Peyer's patch (tissue), 4 donors: ENCODE results near the gene FLT1.

Experiments
- POLR2A ChIP-seq, 2 donors: fragments of 450-650 bp; IDR thresholded peaks; one replicate each; pipeline ENCODE4 v1.5.1; 2017; ENCODE audit warnings: antibody characterized with exemption in 2 of 2, mild to moderate bottlenecking in 2 of 2, moderate library complexity in 2 of 2
- TF ChIP-seq, protein P1 (sequence below), 6 experiments: fragments of 450-650 bp in 4 of 6; fragments of 200-600 bp in 2 of 6; sonication (generic) in 1 of 6; IDR thresholded peaks; one replicate each; pipeline ENCODE4 v1.5.1; 2017 to 2019; ENCODE audit warnings: antibody characterized with exemption in 6 of 6, mild to moderate bottlenecking in 3 of 6, moderate library complexity in 1 of 6

DNA sequence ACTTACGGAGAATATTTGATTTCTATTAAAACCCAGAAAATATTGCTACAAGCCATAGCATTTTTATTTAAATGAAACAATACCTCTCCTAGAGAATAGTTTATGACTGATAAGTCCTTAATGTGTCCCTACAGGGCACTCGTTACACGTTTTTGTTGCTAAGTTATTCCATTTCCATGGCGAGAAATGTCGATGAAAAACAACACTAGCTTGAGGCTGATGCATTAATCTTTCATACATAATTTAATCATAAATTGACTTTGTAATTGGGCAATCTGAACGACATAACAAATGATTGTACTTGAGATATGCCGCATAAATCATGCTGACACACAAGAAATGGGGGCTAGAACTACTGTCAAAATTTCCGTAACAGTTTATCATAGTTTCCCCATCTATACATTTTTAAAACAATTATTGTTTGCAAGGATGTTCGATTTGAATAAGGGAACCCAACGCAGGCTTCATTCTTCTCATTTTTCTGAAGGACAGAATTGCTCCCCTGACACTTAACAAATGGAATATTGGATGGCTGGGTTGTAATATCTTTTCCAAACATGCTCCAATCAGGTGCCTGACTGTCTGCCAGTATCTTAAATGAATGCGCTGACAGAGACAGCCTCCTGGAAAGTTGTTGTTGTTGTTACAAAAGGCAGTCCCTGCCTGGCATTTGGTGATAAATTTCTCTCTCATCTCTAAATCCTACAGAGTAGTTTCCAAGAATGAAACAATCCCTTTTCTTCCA is 61.9 kb downstream of the FLT1 start:
- TF ChIP-seq, protein P1, sequence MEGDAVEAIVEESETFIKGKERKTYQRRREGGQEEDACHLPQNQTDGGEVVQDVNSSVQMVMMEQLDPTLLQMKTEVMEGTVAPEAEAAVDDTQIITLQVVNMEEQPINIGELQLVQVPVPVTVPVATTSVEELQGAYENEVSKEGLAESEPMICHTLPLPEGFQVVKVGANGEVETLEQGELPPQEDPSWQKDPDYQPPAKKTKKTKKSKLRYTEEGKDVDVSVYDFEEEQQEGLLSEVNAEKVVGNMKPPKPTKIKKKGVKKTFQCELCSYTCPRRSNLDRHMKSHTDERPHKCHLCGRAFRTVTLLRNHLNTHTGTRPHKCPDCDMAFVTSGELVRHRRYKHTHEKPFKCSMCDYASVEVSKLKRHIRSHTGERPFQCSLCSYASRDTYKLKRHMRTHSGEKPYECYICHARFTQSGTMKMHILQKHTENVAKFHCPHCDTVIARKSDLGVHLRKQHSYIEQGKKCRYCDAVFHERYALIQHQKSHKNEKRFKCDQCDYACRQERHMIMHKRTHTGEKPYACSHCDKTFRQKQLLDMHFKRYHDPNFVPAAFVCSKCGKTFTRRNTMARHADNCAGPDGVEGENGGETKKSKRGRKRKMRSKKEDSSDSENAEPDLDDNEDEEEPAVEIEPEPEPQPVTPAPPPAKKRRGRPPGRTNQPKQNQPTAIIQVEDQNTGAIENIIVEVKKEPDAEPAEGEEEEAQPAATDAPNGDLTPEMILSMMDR (IDR thresholded peaks at IDR 0.05), result no peak
- TF ChIP-seq POLR2A (IDR thresholded peaks at IDR 0.05), result no peak
